HG03159 (cell line): ENCODE measurements around the gene TGFBRAP1.
"Not testable (repeated sequence)": the region's sequence is repeated elsewhere in the genome, so short reads cannot be mapped to it uniquely, and the experiment has no call there.

Experiments used
- ATAC-seq: cut with Tn5 transposase; IDR thresholded peaks from one replicate; pipeline ENCODE4 v1.9.1; 2021; ENCODE audit warnings: mild to moderate bottlenecking, moderate library complexity; ENCODE audit not compliant: unreplicated experiment

Gene TGFBRAP1

DNA sequence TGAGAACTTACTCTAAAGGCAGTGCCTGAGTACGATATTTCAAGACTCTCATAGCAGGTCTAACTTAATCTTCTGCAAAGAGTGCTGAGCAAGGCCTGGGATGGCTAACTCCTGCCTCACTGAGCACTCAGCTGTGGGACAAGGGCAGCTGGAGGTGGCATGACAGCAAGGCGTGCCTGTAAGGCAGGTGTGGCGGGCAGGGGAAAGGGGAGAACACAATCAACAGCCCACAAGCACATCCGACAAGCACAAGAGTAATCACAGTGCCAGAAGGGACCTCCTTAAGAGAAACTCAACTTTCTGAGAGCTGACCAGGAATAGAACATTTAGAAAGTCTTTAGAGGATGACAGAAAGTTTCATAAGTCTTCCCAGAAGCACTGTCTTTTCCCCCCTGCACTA is 46.0 kb downstream of the TGFBRAP1 start:
- ATAC-seq = no peak

DNA sequence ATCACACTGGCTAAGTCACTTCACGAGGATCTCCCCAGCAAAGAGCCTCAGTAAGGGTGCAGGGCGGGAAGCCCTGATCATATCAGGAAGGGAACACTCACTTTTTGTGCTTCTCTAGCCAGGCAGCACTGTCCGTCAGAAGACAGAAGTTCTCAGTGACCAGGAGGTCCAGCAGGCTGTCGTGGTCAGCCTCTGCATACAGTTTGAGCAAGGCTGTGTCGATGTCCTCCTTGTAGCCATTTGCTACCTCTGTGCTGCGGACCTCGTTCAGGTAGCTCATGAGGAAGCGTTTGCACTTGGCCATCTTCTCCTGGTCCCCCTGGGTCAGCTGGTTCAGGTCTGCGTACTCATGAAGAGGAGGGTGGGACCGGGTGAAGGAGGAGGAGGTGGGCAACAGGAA is 49.3 kb downstream of the TGFBRAP1 start:
- ATAC-seq = no peak

- no peak for ATAC-seq
Measured at GRCh38 chr2:105279126-105279525, 50.4 kb downstream of the TGFBRAP1 start.

DNA sequence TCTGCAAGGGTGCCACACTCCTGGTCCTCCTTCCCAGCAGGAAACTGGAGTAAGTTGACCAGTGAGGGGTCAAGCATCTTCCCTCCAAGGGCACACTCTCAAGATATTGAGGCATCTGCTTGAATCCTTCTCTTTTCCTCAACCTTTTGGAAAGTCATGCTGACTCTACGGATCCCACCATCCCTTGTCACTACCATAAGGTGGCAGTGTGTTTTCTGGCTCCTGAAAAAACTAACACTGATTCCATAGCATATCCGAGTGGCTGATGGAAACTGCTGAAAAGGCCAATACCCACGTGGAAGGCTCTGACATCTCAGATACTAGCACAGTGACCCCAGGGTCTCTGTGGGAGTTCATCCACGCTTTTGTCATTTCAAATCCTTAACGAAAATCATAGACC is 50.9 kb downstream of the TGFBRAP1 start:
- ATAC-seq = no peak

DNA sequence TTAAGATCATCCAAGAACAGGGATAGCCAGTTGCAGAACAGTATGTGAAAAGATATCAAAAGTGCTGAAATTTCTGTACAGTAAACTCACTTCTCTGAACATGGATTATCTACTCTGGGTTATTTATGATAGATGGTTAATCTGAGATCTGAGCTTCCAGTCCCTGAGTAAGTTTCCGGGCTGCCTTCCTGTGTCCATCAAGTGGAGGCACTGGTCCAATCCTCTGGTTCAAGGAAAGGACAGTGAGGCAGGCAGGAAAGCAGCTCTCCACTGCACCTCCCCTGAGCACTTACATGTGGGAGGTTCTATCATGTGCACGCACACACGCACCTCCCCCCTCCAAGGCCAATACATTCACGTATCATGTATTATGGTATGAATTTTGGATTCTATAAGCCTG is 55.5 kb downstream of the TGFBRAP1 start:
- no peak for ATAC-seq

GRCh38 chr2:105272176-105272575 is 57.4 kb downstream of the TGFBRAP1 start:
- no peak for ATAC-seq

DNA sequence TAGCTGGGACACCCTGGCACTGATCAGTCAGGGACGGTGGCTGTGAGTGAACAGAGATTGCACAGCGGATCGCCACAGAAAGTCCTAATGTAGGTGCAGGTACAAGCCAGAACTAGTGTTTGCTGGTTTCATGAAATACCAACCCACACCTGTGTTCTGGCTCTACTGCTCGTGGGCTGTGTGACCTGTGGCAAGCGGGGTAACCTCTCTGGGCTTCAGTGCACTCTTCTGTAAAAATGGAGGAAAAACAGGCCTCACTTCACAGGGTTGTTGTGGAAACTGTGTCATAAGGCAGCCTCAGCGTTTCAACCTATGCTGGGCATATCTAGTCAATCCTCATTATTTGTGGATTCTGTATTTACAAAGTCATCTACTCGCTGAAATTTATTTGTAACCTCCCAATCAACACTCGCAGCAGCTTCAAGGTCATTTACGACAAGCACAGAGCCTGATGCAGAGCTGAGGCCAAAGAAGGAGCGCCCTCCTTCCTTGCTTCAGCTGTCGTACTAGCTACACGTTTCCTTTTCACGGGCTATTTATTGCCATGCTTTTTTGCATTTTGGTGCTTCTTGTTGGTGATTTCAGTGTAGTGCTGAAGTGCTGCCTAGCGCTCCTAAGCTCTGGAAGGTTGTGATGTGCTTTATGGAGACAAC is 58.0 kb downstream of the TGFBRAP1 start:
- no peak for ATAC-seq

- ATAC-seq = no peak
Measured at GRCh38 chr2:105269426-105269825, 60.1 kb downstream of the TGFBRAP1 start.

GRCh38 chr2:105262651-105263091 is 66.9 kb downstream of the TGFBRAP1 start:
- ATAC-seq = no peak

DNA sequence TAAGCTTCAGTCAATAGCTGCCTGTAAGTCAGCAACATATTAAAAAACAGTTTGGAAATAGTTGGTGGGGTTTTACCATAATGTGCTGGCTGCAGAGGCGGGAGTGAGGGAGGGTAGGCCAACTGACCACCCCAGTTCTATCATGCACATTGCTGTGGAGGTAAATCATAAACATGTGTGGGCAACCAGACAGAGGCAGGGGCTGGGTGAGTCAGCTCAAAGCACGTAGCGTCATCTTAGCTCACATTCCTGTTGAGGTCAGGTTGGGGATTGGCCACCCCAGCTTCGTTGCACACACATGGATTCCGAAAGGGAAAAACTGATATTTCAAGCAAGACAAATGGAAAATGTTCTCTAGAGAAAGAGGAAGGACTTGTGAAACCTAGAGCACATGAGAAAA is 68.5 kb downstream of the TGFBRAP1 start:
- ATAC-seq = no peak

GRCh38 chr2:105258835-105259350 is 70.6 kb downstream of the TGFBRAP1 start:
- ATAC-seq = no peak

GRCh38 chr2:105257981-105258380 is 71.6 kb downstream of the TGFBRAP1 start:
- no peak for ATAC-seq

GRCh38 chr2:105256431-105257047 is 73.0 kb downstream of the TGFBRAP1 start:
- no peak for ATAC-seq

DNA sequence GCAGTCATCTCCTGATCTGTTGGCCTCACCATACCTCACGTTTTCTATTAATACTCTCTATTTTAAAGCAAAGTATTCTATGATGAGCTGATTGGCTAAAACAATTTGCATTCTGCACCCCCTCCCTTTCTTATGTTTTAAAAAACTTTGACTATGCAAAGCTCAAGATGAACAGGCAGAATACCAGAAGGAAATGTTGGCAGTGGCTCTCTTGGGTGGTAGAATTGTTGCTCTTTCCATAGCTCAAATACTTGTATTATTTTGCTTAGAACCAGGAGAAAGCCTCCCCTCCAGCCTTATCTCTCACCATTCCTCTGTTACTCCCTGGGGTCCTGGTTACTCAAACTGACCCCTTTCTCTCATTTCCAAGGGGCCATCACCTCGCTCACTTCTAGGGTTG is 73.6 kb downstream of the TGFBRAP1 start:
- no peak for ATAC-seq

DNA sequence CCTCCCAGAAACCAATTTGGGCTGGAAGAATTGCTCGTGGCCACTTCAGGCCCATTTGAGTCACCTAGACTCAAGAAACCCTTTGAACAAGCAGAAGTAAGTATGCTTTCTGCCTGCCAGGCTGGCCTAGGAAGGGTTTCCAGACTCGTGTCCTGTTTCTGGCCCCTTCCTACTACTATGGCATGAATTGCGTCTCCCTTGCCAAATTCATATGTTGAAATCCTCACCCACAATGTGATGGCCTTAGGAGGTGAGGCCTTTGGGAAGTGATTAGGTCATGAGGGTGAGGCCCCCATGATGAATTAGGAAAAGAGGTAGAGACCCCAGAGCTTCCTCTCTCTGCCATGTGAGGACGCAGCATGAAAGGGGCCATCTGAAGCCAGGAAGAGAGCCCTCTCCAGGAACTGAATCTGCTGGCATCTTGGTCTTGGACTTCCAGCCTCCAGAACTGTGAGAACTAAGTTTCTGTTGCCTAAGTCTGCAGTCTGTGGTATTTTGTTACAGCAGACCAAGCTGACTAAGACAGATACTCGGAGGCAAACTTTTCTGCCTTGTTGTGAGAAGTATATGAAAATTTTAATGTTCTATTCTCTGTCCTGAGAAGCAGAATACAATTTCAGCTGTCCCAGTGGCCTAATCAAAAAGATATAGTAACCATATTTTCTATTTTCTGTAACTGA is 74.9 kb downstream of the TGFBRAP1 start:
- no peak for ATAC-seq

GRCh38 chr2:105252271-105252670 is 77.3 kb downstream of the TGFBRAP1 start:
- no peak for ATAC-seq

- ATAC-seq = not testable (repeated sequence)
Measured at GRCh38 chr2:105251016-105251648, 78.4 kb downstream of the TGFBRAP1 start.

GRCh38 chr2:105249891-105250290 is 79.6 kb downstream of the TGFBRAP1 start:
- no peak for ATAC-seq

- ATAC-seq = no peak
Measured at GRCh38 chr2:105249181-105249580, 80.4 kb downstream of the TGFBRAP1 start.

DNA sequence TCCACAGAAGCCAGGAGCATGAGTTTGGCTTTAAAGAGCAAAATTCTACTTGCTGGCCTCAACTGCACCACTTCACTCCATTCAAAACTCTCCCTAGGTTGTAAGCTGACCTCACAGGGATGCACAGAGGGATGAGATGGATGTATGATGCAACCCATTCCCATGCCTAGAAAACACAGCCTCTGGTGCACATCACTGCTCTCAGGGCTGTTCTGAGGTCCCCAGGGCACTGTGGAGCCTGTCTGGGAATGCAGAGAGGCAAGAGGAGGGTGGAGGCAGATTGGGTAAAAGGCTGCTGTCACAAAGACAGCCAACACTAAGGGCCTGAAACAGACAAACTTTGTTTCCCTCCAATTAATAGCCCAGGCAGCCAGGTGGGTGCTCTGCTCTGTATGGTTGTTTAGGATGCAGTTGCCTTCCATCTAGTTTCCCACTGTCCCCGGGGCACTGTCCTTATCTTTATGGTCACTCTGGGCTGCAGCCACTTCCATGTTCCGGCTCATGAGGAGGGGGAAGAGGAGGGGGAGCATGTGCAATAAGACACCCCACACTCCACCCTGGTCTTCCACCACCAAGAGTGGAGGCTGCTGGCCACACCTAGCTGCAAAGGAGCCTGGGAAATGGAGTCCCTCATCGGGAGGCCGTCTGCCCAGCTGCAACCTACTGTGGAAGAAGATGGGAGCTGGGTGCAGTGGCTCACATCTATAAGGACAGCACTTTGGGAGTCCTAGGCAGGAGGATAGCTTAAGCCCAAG is 81.0 kb downstream of the TGFBRAP1 start:
- ATAC-seq = no peak

DNA sequence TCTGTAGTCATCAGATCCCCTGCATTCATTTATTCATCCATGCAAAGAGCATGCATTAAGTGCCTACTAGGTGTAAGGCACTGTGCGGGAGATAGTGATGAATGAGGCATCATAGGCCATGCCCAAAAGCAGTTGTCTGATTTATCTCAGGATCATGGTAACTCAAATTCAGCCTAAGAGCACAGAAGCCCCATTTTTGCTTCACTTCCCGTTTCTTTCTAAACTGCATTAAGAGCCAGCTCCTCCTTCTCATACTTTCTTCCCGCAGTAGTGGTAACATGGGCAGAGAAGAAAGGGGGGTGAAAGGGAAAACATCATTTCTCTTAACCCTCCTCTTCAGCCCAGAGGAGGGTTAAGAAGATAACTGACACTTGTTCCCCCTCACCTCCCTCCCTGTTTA is 85.1 kb downstream of the TGFBRAP1 start:
- ATAC-seq = no peak
